A549 treated with DMSO at 1 μM for 4 hours (cell line): ENCODE measurements around the gene MED22. TPM values are rescaled to one million over a fixed set of nuclear protein-coding genes. Genes with fewer than 3 reads are reported as not detected.

Experiments used
- total RNA-seq: library from RNA; stranded (reverse); fragments of 200-300 nt; extraction: Qiagen RNA extraction; gene quantifications from 5 replicates; pipeline ENCODE4 v1.2.3, GENCODE V29; 2022; ENCODE audit warnings: low read depth

MED22 gene
- 25.4 to 31.8 TPM (median 30.0 TPM) in 5 replicates for total RNA-seq

DNA sequence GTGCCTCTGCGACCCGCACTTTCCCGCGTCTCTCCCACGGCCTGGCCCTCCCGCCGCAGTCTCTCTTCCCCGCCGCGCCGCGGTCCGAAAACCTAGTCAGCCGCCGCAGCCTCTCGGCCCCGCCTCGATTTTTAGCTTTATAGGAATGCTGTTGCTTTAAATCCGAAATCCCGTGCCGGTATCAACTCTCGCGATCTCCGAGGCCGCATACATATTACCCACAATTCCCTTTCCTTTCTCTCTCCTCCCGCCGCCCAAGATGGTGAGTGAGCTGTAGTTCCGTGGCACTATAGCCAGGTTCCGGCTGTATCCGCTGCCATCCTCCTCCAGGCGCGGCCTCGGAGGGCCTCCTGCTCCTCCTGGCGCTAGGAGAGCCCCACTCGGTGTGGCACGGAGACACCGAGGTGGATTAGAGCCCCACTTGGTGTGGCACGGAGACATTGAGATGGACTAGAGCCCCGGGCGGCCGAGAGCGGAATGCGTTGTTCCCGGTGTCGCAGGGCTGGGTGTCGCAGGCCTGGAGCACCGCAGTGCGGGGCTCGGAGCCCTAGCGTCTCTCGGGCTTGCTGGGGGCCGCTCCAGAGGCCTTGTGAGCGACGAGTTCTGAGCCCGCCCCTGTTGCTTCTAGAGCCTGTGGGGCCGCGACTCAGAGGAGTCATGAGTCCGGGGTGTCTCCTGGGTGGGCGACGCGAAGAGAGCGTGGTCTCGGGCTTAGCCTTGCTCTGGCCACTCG, at the start of gene MED22, which contains the start of gene RPL7A:
MED22 (minus strand) TSS at position 147 of the 733 bp plus-strand sequence. CDS start 1,469 bp downstream, outside the sequence.
RPL7A (plus strand) TSS at position 234 of the 733 bp plus-strand sequence; CDS start at position 260, 26 bp downstream.

DNA sequence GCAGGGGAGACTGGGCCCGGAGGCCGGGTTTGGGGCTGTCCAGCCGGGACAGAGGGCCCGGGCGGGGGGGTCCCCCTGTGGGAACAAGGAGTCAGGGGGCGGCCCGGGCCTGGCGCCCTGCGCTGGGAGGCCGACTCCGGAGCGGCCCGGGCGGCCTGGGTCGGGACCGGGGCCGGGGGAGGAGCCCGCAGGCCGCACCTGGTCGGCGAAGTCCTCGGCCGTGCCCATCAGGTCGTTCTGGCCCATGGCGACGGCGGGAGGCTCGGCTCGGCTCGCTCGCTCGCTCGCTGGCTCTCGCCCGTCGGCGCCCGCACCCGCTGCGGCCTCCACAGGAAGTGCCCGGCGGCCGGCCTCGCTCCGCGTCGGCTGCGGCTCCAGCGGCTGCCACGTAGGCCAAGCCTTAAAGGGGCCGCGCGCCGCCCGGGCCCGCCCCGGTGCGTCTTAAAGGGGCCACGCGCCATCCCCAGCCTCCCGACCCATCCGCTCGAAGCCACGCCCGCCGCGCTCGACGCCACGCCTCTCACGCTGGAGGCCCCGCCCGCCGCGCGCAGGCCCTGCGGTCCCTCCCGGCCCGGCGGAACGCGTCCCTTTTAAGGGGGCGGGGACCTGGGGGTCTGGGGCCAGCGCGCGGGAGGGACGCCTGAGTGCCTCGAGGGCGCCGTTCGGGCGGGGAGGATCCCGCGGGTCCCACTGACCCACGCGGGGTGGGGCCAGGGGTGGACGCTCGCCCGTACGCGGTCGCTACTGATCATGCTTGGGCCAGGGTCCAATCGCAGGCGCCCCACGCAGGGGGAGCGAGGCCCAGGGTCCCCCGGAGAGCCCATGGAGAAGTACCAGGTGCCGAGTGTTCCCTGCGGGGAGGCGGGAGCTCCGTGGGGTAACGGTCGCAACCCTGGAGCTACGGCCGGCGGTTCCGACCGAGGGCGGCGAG, 28.1 kb upstream of the MED22 start, which contains the start of the genes STKLD1 and SURF4:
STKLD1 (plus strand) TSS at position 643 of the 931 bp plus-strand sequence; CDS start at position 751, 108 bp downstream.
SURF4 (minus strand) TSS at position 337 of the 931 bp plus-strand sequence; CDS start at position 246, 91 bp downstream.

DNA sequence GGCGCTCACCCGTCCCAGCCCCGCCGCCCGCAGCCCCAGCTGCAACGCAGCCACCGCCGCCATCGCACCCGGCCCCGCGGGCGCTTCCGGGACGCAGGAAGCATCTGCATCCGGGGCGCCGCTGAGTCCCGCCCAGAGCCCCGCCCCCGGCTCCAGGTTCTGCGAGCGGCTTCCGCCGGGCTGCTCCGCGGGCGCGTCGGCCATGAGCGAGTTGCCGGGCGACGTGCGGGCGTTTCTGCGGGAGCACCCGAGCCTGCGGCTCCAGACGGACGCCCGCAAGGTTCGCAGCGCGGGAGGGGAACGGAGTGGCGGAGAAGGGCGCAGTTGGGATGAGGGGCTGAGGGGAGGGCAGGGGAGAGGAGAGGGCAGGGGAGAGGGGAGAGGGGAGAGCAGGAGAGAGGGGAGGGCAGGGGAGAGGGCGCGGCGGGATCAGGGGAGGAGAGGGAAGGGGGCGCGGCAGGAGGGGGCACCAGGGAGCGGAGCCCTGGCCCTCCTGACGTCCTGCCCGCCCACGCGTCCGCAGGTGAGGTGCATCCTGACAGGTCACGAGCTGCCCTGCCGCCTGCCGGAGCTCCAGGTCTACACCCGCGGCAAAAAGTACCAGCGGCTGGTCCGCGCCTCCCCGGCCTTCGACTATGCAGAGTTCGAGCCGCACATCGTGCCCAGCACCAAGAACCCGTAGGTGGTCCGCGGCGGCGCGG, 8.6 kb upstream of the MED22 start, which contains the start of the genes SURF1 and SURF2:
SURF1 (minus strand) TSS at position 97 of the 701 bp plus-strand sequence; CDS start at position 63, 34 bp downstream.
SURF2 (plus strand) TSS at position 160 of the 701 bp plus-strand sequence; CDS start at position 203, 43 bp downstream.

DNA sequence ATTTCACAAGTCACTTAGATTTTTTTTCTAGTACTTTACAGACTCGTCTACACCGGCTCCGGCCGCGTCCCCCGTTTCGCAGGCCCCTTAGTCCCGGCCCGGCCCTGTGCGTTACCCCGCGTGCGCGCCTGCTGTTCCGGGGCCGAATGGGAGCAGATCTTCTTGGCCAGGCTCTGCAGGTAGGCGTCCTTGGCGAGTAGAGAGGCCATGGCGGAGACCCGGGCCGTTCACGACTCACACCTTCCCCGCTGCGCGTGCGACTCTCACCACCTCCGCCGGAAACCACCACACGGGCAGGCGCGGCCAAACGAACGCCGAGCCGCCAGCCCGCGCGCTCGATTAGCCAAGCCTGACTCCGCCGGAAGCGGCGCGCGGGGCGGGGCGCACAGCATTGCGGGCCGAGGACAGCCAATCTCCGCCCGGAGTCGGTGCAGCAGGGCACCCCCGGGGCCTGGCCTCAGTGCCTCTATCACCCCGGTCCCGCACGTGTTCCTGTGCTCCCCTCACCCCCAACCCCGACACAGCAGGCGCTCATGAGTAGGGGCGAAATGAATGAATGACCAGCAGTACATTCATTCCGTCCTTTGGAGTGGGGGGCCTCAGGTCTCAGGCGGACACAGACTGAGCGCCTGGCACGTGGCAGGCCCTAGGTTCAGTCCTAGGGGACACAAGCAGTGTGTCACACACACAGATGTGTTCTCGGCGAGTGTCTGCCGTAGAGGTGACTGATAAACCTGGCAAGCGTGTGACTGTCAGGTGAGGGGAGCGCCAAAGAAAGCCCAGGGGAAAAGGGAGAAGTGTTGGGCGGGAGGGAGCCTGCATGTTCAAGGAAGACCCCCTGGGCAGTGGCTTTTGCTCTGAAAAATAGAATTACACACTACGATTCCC, 11.8 kb downstream of the MED22 start, which contains the start of gene SURF6:
SURF6 (minus strand) TSS at position 265 of the 888 bp plus-strand sequence; CDS start at position 209, 56 bp downstream.

Other genes with a start within 250 kb of the MED22 start
- gene RALGDS, start 226.9 kb downstream of the MED22 start, total RNA-seq = 24.4 to 27.8 TPM (median 25.1 TPM) in 5 replicates
- gene GBGT1, start 184.2 kb downstream of the MED22 start, total RNA-seq = 1.7 to 3.4 TPM (median 2.4 TPM) in 5 replicates
- not detected in 5 replicates for gene OBP2B, start 138.9 kb downstream of the MED22 start, total RNA-seq
- gene ABO, start 72.9 kb downstream of the MED22 start, total RNA-seq = not detected in 5 replicates
- gene SURF6, start 11.9 kb downstream of the MED22 start, total RNA-seq = 21.9 to 29.2 TPM (median 25.7 TPM) in 5 replicates
- gene RPL7A, start 87 bp upstream of the MED22 start, total RNA-seq = 3,238 to 3,462 TPM (median 3,433 TPM) in 5 replicates
- 40.7 to 46.1 TPM (median 43.4 TPM) in 5 replicates for gene SURF1, start 8.4 kb upstream of the MED22 start, total RNA-seq
- 41.1 to 54.3 TPM (median 46.6 TPM) in 5 replicates for gene SURF2, start 8.4 kb upstream of the MED22 start, total RNA-seq
- 190 to 220 TPM (median 208 TPM) in 5 replicates for gene SURF4, start 27.9 kb upstream of the MED22 start, total RNA-seq
- 0.55 to 1.5 TPM (median 1.1 TPM) in 5 replicates for gene STKLD1, start 28.2 kb upstream of the MED22 start, total RNA-seq
- 28.7 to 41.2 TPM (median 37.6 TPM) in 5 replicates for gene REXO4, start 69.9 kb upstream of the MED22 start, total RNA-seq
- 0.49 to 0.82 TPM (median 0.52 TPM) in 5 replicates for gene ADAMTS13, start 74.2 kb upstream of the MED22 start, total RNA-seq
- gene CACFD1, start 111.8 kb upstream of the MED22 start, total RNA-seq = 3.6 to 4.7 TPM (median 4.1 TPM) in 5 replicates
- 15.4 to 21.8 TPM (median 20.4 TPM) in 5 replicates for gene SLC2A6, start 131.0 kb upstream of the MED22 start, total RNA-seq
- gene MYMK, start 176.8 kb upstream of the MED22 start, total RNA-seq = not detected in 5 replicates
- not detected in 5 replicates for gene ADAMTSL2, start 186.6 kb upstream of the MED22 start, total RNA-seq